HepG2 (cell line): ENCODE data around the gene ALOX15. TPM values are rescaled to one million over a fixed set of nuclear protein-coding genes. Genes with fewer than 3 reads are reported as not detected.
"Not testable (repeated sequence)": the region's sequence is repeated elsewhere in the genome, so short reads cannot be mapped to it uniquely, and the experiment has no call there.

ENCODE experiments used
- ATAC-seq: fragments of 200-7000 bp; cut with Tn5 transposase; 3 replicates; pipeline ENCODE4 v1.9.1; 2020; ENCODE audit warnings: mild to moderate bottlenecking, moderate library complexity
- BruUV-seq: library from RNA; stranded (reverse); fragments of 400-500 nt; replicated peaks from 2 replicates; lab custom pipeline; 2021; lab: Mats Ljungman, UMichigan
- CTCF ChIA-PET: fragments of 300-600 bp; formaldehyde crosslinking; extraction: SDS; loops from one replicate; lab custom pipeline; 2021; ENCODE audit warnings: low total read pairs, inconsistent platforms, low intra/inter-chr PET ratio; lab: Yijun Ruan, JAX
- POLR2A ChIA-PET: fragments of 350-600 bp; sonication (Branson Sonifier 250); formaldehyde crosslinking; loops from one replicate; lab custom pipeline; 2020; ENCODE audit warnings: antibody characterized with exemption, inconsistent platforms; lab: Yijun Ruan, JAX
- DNase-seq: peaks from one replicate; pipeline ENCODE4 v3.0.0-alpha.2; 2015; ENCODE audit warnings: low spot score
- FAIRE-seq: peaks from 3 replicates; lab custom pipeline; 2011; peaks lifted over from hg19 to GRCh38; lab: Jason Lieb, UNC
- H2AFZ ChIP-seq: one replicate; pipeline ENCODE4 v1.6.1; 2011; ENCODE audit warnings: low read length, inconsistent platforms
- H3K27ac ChIP-seq: fragments of 300-600 bp; 3 replicates; pipeline ENCODE4 v1.8.0; 2011; ENCODE audit warnings: mixed run types, mild to moderate bottlenecking, mixed read lengths, low read length, inconsistent platforms; ENCODE audit not compliant: insufficient read depth; ENCODE audit errors: extremely low read length
- H3K27me3 ChIP-seq, 2 experiments: fragments of 200-600 bp in 1 of 2; 2 replicates in 1 of 2; 3 replicates in 1 of 2; pipeline versions ENCODE4 v1.6.0 to v1.8.0; 2011; ENCODE audit warnings: low read length in 2 of 2, mild to moderate bottlenecking in 2 of 2, moderate library complexity in 2 of 2, inconsistent platforms in 1 of 2; ENCODE audit not compliant: insufficient read depth in 2 of 2, control insufficient read depth in 1 of 2
- H3K36me3 ChIP-seq, 2 experiments: fragments of 200-600 bp in 1 of 2; replicated peaks in 1 of 2; 2 replicates in 1 of 2; 3 replicates in 1 of 2; pipeline versions ENCODE4 v1.5.1 to v1.8.0; 2011; ENCODE audit warnings: low read length in 2 of 2, inconsistent platforms in 1 of 2; ENCODE audit not compliant: insufficient read depth in 2 of 2, control insufficient read depth in 1 of 2
- H3K4me1 ChIP-seq: 2 replicates; pipeline ENCODE4 v1.5.1; 2012; ENCODE audit warnings: low read length, inconsistent platforms; ENCODE audit not compliant: insufficient read depth
- H3K4me2 ChIP-seq: 2 replicates; pipeline ENCODE4 v1.6.0; 2011; ENCODE audit warnings: low read depth, low read length, inconsistent platforms
- H3K4me3 ChIP-seq, 3 experiments: fragments of 200-600 bp in 1 of 3; sonication (generic), shearing (Covaris generic) in 1 of 3; replicated peaks in 1 of 3; 2 replicates each; pipeline ENCODE4 v1.5.1; 2011 to 2016; ENCODE audit warnings: low read length in 3 of 3, inconsistent platforms in 2 of 3, low read depth in 2 of 3, mild to moderate bottlenecking in 2 of 3, control low read depth in 1 of 3, mixed read lengths in 1 of 3; ENCODE audit not compliant: insufficient read depth in 1 of 3
- H3K79me2 ChIP-seq: one replicate; pipeline ENCODE4 v1.6.1; 2011; ENCODE audit warnings: low read length, inconsistent platforms; ENCODE audit not compliant: insufficient read depth
- H3K9ac ChIP-seq: 2 replicates; pipeline ENCODE4 v1.6.0; 2011; ENCODE audit warnings: mild to moderate bottlenecking, low read depth, low read length, inconsistent platforms; ENCODE audit not compliant: insufficient read depth
- H3K9me3 ChIP-seq: 2 replicates; pipeline ENCODE4 v1.5.1; 2012; ENCODE audit warnings: mild to moderate bottlenecking, low read length
- H4K20me1 ChIP-seq: 2 replicates; pipeline ENCODE4 v1.6.0; 2011; ENCODE audit warnings: inconsistent platforms, mild to moderate bottlenecking, low read length, moderate library complexity; ENCODE audit not compliant: insufficient read depth
- DPF2 ChIP-seq: sonication (generic); formaldehyde crosslinking; IDR thresholded peaks from 2 replicates; pipeline ENCODE4 v1.4.0; 2020; ENCODE audit warnings: mild to moderate bottlenecking, low read depth, missing genetic modification reagents, borderline replicate concordance
- TP53 ChIP-seq: sonication (generic); formaldehyde crosslinking; conservative IDR thresholded peaks from 2 replicates; pipeline ENCODE4 v1.4.0; 2020; ENCODE audit warnings: missing genetic modification reagents
- ZNF572 ChIP-seq: sonication (generic); formaldehyde crosslinking; IDR thresholded peaks from 2 replicates; pipeline ENCODE4 v1.5.1; 2020; ENCODE audit warnings: mild to moderate bottlenecking, missing genetic modification reagents
- WGBS: methylation state at CpG from one replicate; pipeline ENCODE4 v1.1.6; 2017; ENCODE audit warnings: low lambda C conversion rate; 5-methylcytosine and 5-hydroxymethylcytosine counted together
- in situ Hi-C: cut with HindIII; loops from 2 replicates; pipeline ENCODE4 v1.10.0; 2017; ENCODE audit warnings: low pct_unique_long_range_greater_than_20kb; ENCODE audit not compliant: extremely low pct_ligation_motif_present
- intact Hi-C: fragments of 100-400 bp; cut with micrococcal nuclease; formaldehyde crosslinking; loops from one replicate; pipeline ENCODE4 v1.10.0; 2022; ENCODE audit not compliant: unreplicated experiment
- polyA plus RNA-seq, 8 experiments: library from polyadenylated mRNA; depleted of rRNA in 3 of 8; stranded (reverse) in 7 of 8; unstranded in 1 of 8; fragments of >200 nt; fragmentation: Illumina TruSeq in 4 of 8; extraction: Trizol in 4 of 8; gene quantifications; 2 replicates each; pipeline versions ENCODE4 v1.2.1 to v1.2.3, GENCODE V29; 2011 to 2016; ENCODE audit warnings: low read depth in 4 of 8, missing spikeins in 1 of 8, mixed read lengths in 1 of 8; ENCODE audit not compliant: insufficient read depth in 1 of 8
- total RNA-seq, 5 experiments: library from RNA; depleted of rRNA; stranded (reverse); fragments of >200 nt; fragmentation: Illumina TruSeq; extraction: Trizol; gene quantifications; 2 replicates each; pipeline ENCODE4 v1.2.3, GENCODE V29; 2016; ENCODE audit warnings: low read depth in 1 of 5
- TF ChIP-seq, protein P1 (sequence below): sonication (generic); formaldehyde crosslinking; IDR thresholded peaks from 2 replicates; pipeline ENCODE4 v1.4.0; 2020; ENCODE audit warnings: missing genetic modification reagents, borderline replicate concordance
- TF ChIP-seq, protein P2 (sequence below): sonication (generic); formaldehyde crosslinking; IDR thresholded peaks from 2 replicates; pipeline ENCODE4 v1.4.0; 2020; ENCODE audit warnings: missing genetic modification reagents
- TF ChIP-seq, protein P3 (sequence below): sonication (generic); formaldehyde crosslinking; IDR thresholded peaks from 2 replicates; pipeline ENCODE4 v1.4.0; 2020; ENCODE audit warnings: missing genetic modification reagents

Gene ALOX15
- total and polyA plus RNA-seq, 2 of the 13 experiments (the other 11 are each of a cell fraction or from before 2014, with no cell fraction given): 0.04 TPM; not detected in 1

DNA sequence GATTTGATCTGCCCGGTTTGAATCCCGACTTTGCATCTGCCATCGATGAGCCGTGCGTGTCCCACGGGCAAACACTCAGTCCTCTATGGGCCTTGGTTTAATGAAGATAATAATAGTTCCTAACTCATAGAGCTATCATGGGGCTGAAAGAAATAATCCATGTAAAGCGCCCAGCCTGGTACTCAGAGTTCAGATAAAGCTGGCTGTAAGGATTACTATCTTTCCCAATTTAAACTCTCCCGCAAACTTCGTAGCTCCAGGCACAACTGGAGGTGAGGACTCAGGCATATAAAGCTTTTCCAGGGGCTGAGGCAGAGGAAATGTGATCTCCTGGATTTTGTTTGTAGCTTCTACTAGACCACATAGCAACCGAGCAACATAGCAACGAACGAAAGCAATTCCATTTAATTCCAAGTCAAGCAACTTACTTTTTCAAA is 16.3 kb downstream of the ALOX15 start (continued):
- TF ChIP-seq, protein P1, sequence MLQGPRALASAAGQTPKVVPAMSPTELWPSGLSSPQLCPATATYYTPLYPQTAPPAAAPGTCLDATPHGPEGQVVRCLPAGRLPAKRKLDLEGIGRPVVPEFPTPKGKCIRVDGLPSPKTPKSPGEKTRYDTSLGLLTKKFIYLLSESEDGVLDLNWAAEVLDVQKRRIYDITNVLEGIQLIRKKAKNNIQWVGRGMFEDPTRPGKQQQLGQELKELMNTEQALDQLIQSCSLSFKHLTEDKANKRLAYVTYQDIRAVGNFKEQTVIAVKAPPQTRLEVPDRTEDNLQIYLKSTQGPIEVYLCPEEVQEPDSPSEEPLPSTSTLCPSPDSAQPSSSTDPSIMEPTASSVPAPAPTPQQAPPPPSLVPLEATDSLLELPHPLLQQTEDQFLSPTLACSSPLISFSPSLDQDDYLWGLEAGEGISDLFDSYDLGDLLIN (CRISPR knock-in tag): no peak
- TF ChIP-seq DPF2: no peak
- no peak for TF ChIP-seq ZNF572 (CRISPR knock-in tag)
- TF ChIP-seq TP53 (CRISPR knock-in tag): no peak
- TF ChIP-seq, protein P2, sequence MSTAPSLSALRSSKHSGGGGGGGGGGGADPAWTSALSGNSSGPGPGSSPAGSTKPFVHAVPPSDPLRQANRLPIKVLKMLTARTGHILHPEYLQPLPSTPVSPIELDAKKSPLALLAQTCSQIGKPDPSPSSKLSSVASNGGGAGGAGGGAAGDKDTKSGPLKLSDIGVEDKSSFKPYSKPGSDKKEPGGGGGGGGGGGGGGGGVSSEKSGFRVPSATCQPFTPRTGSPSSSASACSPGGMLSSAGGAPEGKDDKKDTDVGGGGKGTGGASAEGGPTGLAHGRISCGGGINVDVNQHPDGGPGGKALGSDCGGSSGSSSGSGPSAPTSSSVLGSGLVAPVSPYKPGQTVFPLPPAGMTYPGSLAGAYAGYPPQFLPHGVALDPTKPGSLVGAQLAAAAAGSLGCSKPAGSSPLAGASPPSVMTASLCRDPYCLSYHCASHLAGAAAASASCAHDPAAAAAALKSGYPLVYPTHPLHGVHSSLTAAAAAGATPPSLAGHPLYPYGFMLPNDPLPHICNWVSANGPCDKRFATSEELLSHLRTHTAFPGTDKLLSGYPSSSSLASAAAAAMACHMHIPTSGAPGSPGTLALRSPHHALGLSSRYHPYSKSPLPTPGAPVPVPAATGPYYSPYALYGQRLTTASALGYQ: no peak
- TF ChIP-seq, protein P3, sequence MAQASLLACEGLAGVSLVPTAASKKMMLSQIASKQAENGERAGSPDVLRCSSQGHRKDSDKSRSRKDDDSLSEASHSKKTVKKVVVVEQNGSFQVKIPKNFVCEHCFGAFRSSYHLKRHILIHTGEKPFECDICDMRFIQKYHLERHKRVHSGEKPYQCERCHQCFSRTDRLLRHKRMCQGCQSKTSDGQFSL (CRISPR knock-in tag): no peak
- TF ChIP-seq, all 625 proteins: peak for 0

DNA sequence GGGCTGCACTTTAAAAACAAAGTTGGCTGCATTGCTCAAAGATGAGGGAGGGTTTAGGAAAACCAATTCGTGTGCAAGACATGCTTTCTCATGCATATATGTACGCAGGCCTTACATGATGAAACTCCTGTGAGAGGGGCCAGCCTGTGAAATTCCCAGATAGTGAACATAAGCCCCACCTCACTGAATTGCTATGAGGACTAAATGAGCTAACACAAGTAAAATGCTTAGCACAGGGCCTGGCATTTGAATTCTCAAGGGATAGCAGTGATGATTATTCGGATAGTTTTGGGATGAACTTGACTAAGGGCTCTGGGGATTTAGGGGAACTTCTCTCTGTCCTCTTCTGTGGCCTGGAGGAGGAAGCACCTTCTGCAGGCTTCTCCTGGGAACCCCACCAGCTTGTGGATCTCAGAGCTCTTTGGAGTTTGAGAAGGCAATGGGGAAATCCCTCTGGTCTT is 17.0 kb downstream of the ALOX15 start:
- BruUV-seq, H3K9me3 ChIP-seq, H3K4me1 ChIP-seq, H3K36me3 ChIP-seq, H3K27me3 ChIP-seq, ATAC-seq, FAIRE-seq, H2AFZ ChIP-seq, DNase-seq, intact Hi-C loops, H3K9ac ChIP-seq, H3K4me3 ChIP-seq, H3K4me2 ChIP-seq, H4K20me1 ChIP-seq, H3K27ac ChIP-seq, H3K79me2 ChIP-seq: not testable (repeated sequence)
- in situ Hi-C loops: loop anchor here (5.0 kb wide), 1 partner anchor 57 kb away; no protein-coding TSS in a partner anchor
- WGBS: 19% methylated on average over 3 of the region's 3 CpGs
- CTCF ChIA-PET: interaction anchor here (5.5 kb wide), 1 partner anchor 57 kb away, joined by 70 read pairs; no protein-coding TSS in a partner anchor
- POLR2A ChIA-PET: interaction anchor here (1.5 kb wide), 1 partner anchor 58 kb away, joined by 5 read pairs; no protein-coding TSS in a partner anchor
